ENCODE data around the gene FETUB.
"Not testable (repeated sequence)": the region's sequence is repeated elsewhere in the genome, so short reads cannot be mapped to it uniquely, and the experiment has no call there.

The FETUB gene

DNA sequence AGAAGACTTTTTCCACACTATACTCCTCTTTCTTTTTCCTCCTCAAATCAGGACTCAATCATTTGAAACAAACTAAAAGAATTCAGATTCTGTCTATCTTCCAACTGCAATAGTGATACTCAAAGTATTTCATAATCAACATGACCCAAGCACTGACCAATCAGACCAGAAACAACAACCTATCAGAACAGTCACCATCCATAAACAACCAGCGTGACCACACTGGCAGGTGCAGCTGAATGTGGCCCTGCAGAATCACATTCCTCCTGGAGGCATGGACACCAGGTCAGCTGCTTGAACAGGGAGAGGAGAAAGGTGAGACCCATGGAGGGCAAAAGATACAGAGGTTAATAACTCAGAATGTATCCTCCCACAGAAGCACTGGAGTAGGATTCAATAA lies 39.0 kb downstream of the FETUB start:
- no peak for DNase-seq (ENCODE audit: low spot score)

DNA sequence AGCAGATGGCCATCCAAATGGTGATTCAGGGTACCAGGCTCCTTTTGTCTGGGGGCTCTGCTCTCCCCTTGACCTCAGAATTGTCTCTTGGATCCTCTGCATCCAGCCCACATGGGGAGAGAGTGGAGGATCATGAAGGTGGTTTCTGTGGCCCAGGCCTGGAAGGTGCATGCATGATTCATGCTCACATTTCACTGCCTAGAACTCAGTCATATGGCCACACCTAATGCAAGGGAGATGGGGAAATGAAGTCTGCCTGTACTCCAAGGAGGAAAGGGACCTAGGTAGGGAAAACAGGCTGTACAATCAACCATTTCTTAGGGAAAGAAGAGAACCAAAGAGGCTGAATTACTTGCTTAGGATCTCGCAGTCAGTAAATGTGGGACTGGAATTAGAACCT lies 40.7 kb downstream of the FETUB start:
- DNase-seq (ENCODE audit: low spot score) = no peak

GRCh38 chr3:186682812-186683211 lies 42.6 kb downstream of the FETUB start:
- DNase-seq (ENCODE audit: low spot score) = no peak

DNA sequence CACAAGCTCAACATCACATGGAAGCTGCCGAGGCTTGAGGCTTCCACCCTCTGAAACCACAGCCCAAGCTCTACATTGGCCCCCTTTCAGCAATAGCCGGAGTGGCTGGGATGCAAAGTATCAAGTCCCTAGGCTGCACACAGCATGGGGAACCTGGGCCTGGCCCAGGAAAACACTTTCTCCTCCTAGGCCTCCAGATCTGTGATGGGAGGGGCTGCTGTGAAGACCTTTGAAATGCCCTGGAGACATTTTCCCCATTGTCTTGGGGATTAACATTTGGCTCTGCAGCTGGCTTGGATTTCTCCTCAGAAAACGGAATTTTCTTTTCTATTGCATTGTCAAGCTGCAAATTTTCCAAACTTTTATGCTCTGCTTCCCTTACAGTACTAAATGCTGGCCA lies 43.8 kb downstream of the FETUB start:
- DNase-seq (ENCODE audit: low spot score) = no peak

GRCh38 chr3:186686475-186686874 lies 46.3 kb downstream of the FETUB start:
- DNase-seq (ENCODE audit: low spot score) = not testable (repeated sequence)

DNA sequence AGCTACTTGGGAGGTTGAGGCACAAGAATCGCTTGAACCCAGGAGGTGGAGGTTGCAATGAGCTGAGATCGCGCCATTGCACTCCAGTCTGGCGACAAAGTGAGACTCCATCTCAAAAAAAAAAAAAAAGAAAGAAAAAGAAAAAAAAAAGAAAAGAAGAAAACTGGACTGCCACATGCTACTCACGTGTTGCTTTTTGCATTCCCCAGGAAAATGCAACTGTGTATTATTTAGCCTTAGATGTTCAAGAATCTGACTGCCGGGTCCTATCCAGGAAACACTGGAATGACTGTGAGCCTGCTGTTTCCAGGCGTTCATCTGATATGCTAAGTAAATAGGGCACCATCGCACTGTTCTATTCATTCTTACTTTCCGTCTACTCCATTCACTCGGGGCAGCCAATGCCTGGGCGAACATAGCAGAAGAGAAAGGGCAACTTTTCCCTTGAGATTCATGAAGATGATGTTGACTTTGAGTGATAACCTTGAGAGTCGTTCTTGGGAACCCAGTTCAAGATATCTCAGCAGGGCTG lies 47.0 kb downstream of the FETUB start:
- no peak for DNase-seq (ENCODE audit: low spot score)

GRCh38 chr3:186690304-186690703 lies 50.1 kb downstream of the FETUB start:
- not testable (repeated sequence) for DNase-seq (ENCODE audit: low spot score)

GRCh38 chr3:186691676-186692075 lies 51.5 kb downstream of the FETUB start:
- DNase-seq (ENCODE audit: low spot score) = no peak

DNA sequence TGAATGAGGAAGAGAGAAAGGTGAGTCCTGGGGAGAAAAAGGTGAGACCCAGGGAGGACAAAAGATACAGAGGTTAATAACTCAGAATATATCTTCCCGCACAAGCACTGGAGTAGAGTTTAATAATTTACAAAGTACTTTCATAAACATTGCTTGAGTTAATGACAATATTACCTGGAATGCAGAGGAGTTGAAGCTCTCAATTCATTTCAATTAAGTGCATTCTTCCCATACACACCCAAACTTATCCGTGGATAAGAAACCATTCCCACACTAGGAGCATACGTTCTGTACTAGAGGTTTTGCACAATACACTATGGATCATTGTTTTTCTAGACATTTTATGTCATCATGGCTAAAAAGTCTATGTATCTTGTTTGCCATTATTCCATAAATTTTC lies 53.6 kb downstream of the FETUB start:
- DNase-seq (ENCODE audit: low spot score) = no peak

DNA sequence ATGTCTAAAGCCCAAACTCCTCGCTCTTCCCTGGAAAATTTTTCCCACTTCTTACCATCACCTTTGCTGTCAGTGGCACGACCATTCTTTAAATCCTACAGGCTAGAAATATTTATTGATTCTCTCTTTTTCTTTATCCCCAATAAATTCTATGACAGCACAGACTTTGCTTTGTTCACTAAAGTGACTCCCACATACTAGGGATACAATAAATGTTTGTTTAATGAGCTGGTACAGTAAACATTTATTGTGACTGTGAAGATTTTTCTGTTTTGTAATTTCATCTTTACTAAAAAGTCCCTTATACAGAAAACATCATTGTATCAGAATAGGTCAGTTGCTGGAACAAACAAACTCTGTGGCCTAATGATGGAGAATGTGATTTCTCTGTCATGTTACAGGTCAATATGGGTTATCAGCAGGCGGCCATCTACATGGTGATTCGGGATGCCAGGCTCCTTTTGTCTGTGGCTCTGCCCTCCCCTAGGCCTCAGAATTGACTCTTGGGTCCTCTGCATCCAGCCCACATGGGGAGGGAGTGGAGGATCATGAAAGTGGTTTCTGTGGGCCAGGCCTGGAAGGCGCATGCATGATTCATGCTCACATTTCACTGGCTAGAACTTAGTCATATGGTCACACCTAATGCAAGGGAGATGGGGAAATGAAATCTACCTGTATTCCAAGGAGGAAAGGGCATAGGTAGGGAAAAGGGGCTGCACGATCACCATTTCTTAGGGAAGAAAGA lies 54.3 kb downstream of the FETUB start:
- no peak for DNase-seq (ENCODE audit: low spot score)

DNA sequence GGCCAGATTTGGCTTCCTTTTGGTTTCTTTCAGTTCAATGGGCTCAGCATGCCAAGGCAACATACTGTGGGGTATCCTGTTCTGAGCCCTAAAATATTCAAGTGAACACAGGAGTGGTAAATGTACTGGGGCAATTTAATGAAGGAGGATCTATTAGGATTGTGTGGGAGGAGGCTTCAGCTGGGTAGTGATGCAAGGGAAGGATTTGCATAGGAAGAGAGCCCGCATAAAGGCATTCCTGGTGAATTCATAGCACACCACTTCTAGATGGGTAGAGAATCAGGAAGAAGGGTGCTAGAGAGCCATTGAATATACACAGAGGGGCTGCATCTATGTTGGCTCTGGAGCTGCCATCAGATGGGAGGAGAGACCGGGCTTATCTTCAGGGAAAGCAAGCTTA lies 56.3 kb downstream of the FETUB start:
- no peak for DNase-seq (ENCODE audit: low spot score)

DNA sequence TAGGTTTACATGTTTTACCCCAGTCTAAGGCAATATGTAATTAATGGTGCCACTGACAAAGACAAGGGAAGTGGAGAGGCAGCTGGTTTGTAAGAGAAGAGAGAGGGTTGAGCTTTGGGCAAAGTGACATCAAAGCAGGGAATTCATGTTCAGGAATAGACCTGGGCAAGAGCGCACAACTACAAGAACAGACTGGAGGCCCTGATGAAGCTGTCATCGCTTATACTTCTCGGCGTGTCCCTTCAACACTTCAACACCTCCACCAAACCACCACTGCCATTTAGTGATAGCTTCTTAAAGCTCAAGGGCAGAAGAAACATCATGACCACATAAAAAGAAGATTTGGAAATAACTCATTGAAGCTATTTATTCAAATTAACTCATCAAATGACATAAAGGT lies 57.3 kb downstream of the FETUB start:
- DNase-seq (ENCODE audit: low spot score) = no peak

DNA sequence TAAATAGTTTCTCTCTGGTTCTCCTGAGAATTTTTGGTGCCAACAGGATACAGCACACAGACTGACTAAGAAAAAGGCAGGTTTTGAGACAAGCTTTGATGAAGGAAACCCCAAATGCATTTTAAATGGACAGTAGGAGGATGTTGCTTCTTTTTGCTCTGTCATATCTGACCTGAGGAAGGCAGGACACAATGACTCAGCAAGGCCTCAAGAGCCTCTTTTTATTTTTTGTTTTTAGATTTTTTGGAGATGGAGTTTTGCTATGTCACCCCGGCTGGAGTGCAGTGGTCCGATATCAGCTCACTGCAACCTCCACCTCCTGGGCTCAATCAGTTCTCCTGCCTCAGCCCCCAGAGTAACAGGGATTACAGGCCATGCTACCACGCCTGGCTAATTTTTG lies 60.1 kb downstream of the FETUB start:
- no peak for DNase-seq (ENCODE audit: low spot score)

- DNase-seq (ENCODE audit: low spot score) = not testable (repeated sequence)
Observed at GRCh38 chr3:186702451-186702850, 62.3 kb downstream of the FETUB start.
